ENCODE results near the gene LSM12.

The LSM12 gene

DNA sequence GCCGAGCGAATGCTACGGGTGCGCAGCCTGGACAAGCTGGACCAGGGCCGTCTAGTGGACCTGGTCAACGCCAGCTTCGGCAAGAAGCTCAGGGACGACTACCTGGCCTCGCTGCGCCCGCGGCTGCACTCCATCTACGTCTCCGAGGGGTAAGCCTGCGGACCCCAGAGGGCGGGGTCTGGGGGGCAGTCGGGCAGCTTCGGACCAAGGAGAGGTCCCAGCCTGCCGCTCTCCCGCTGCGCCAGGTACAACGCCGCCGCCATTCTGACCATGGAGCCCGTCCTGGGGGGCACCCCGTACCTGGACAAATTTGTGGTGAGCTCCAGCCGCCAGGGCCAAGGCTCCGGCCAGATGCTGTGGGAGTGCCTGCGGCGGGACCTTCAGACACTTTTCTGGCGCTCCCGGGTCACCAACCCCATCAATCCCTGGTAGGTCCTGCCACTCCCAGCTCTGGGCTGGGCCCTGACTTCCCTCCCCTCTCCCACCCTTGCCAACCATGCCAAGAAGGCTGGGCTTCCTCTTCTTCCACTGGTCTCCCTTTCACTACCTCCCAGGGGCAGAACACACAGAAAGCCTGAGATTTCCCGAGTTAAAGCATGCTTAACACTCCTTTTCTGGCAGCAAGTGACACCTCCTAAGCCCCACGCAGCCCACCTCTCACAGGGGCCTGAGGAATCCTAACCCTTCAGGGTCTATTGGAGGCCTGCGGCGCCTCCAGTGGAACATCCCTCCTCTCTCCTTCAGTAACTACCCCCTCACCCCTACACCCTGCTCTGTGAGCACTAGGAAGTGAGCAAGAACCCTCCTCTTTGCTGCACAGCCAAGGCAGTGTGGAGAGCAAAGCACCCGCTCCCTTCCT, 58.9 kb downstream of the LSM12 start:
- no peak for TF ChIP-seq EZH2 (optimal IDR thresholded peaks at IDR 0.05; ENCODE audit: low read depth, low read length)
- Histone ChIP-seq H3K9me2 (replicated peaks; ENCODE audit: insufficient read depth, low read length) (no peaks in the 10 kb centered on the region), H3K4me3 (ENCODE audit: low read length) (peak overlapping the region; percentile 71), H3K4me2 (ENCODE audit: low read depth, low read length) (peak overlapping the region; percentile 95), H3K36me3 (replicated peaks; ENCODE audit: insufficient read depth, low read length) (no peaks in the 10 kb centered on the region), H3K4me1 (ENCODE audit: low read length) (peaks cover 22% of the 10 kb centered on the region; the same call in 1 of the 2 replicates), H3K9me3 (replicated peaks; ENCODE audit: insufficient read depth, low read length) (no peaks in the 10 kb centered on the region), H3K79me2 (ENCODE audit: low read length) (0 out of 2 replicates have a peak, but pooled peaks cover 2% of the 10 kb centered on the region), H3K27me3 (replicated peaks; ENCODE audit: insufficient read depth, low read length) (peaks cover 21% of the 10 kb centered on the region), H3K27ac (ENCODE audit: low read length) (no peak overlapping the region), H3F3A (ENCODE audit: insufficient read depth, low read length) (0 out of 2 replicates have a peak, but pooled peaks cover 3% of the 10 kb centered on the region), H3K9ac (ENCODE audit: low read length) (peak overlapping the region; percentile 30; the same call in 1 of the 2 replicates), H2AFZ (ENCODE audit: low read length) (peak overlapping the region; percentile 67), H4K20me1 (ENCODE audit: insufficient read depth, low read length) (no peaks in the 10 kb centered on the region)
- peak; percentile 23 for DNase-seq

DNA sequence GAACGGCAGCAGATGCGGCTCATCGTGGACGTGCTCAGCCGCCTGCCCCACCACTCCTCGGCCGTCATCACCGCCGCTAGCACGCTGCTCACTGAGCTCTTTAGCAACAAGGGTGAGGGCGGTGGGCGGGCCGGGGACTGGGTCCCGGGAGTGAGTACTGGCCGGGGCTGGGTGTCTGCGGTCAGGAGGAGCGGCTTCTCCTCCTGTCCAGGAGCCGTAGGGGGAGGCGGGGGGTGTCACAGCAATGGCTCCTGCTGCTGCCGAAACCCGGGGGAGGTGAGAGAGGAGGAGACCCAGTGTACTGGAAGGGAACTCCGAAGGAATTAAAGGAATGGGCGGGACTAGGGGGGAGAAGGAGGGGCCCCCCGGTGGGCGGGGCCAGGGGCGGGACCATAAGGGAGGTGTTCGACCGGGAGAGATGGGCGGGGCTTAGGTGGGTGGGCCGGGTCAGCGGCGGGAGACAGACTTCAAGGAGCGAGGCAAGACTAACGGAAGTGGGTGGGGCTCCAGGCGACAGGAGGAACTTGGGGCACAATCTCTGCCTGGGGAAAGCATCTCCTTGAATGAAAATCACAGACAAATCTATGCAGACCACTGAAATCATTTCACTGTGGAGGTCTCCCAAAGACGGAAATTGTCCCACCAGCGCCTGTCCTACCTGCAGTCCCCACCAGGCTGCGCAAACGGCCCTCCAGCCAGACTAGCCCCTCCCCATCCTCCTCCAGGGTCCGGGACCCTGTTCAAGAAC, 59.7 kb downstream of the LSM12 start:
- peak overlapping the region; percentile 95 for H3K4me2 ChIP-seq (ENCODE audit: low read depth, low read length)
- H3K9ac ChIP-seq (ENCODE audit: low read length), result peak overlapping the region; percentile 30; the same call in 1 of the 2 replicates
- peaks cover 21% of the 10 kb centered on the region for H3K27me3 ChIP-seq (replicated peaks; ENCODE audit: insufficient read depth, low read length)
- 0 out of 2 replicates have a peak, but pooled peaks cover 3% of the 10 kb centered on the region for H3F3A ChIP-seq (ENCODE audit: insufficient read depth, low read length)
- H3K36me3 ChIP-seq (replicated peaks; ENCODE audit: insufficient read depth, low read length), result no peaks in the 10 kb centered on the region
- TF ChIP-seq EZH2phosphoT487 (IDR thresholded peaks at IDR 0.05; ENCODE audit: low read length) (no peak), EZH2 (optimal IDR thresholded peaks at IDR 0.05; ENCODE audit: low read depth, low read length) (no peak)
- TF ChIP-seq, protein P1, sequence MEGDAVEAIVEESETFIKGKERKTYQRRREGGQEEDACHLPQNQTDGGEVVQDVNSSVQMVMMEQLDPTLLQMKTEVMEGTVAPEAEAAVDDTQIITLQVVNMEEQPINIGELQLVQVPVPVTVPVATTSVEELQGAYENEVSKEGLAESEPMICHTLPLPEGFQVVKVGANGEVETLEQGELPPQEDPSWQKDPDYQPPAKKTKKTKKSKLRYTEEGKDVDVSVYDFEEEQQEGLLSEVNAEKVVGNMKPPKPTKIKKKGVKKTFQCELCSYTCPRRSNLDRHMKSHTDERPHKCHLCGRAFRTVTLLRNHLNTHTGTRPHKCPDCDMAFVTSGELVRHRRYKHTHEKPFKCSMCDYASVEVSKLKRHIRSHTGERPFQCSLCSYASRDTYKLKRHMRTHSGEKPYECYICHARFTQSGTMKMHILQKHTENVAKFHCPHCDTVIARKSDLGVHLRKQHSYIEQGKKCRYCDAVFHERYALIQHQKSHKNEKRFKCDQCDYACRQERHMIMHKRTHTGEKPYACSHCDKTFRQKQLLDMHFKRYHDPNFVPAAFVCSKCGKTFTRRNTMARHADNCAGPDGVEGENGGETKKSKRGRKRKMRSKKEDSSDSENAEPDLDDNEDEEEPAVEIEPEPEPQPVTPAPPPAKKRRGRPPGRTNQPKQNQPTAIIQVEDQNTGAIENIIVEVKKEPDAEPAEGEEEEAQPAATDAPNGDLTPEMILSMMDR (IDR thresholded peaks at IDR 0.05; ENCODE audit: low read length), result peak; percentile 59
- no peak overlapping the region for H3K27ac ChIP-seq (ENCODE audit: low read length)
- DNase-seq, result peak; percentile 93
- no peaks in the 10 kb centered on the region for H3K9me3 ChIP-seq (replicated peaks; ENCODE audit: insufficient read depth, low read length)
- H3K79me2 ChIP-seq (ENCODE audit: low read length), result 0 out of 2 replicates have a peak, but pooled peaks cover 2% of the 10 kb centered on the region
- no peaks in the 10 kb centered on the region for H4K20me1 ChIP-seq (ENCODE audit: insufficient read depth, low read length)
- peak overlapping the region; percentile 67 for H2AFZ ChIP-seq (ENCODE audit: low read length)
- H3K9me2 ChIP-seq (replicated peaks; ENCODE audit: insufficient read depth, low read length), result no peaks in the 10 kb centered on the region
- peak overlapping the region; percentile 71 for H3K4me3 ChIP-seq (ENCODE audit: low read length)
- peaks cover 20% of the 10 kb centered on the region; the same call in 1 of the 2 replicates for H3K4me1 ChIP-seq (ENCODE audit: low read length)

DNA sequence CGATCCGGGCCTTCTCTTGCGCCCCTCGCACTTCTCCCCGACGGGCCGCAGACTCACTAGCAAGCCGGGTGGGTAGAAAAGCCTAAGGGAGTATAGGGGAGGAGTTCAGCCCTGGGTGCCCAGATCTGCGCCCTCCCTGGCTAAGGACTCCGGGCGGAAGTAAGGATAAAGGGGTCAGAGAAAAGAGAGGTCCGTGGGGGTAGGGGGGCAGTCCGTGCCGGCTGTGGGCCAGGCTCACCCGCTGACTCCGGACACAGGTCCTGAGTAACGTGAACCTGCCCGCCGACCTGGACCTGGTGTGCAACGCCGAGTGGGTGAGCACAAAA, 60.2 kb downstream of the LSM12 start:
- Histone ChIP-seq H3K9me2 (replicated peaks; ENCODE audit: insufficient read depth, low read length) (no peaks in the 10 kb centered on the region), H3F3A (ENCODE audit: insufficient read depth, low read length) (0 out of 2 replicates have a peak, but pooled peaks cover 3% of the 10 kb centered on the region), H3K27me3 (replicated peaks; ENCODE audit: insufficient read depth, low read length) (peaks cover 21% of the 10 kb centered on the region), H3K27ac (ENCODE audit: low read length) (no peak overlapping the region), H4K20me1 (ENCODE audit: insufficient read depth, low read length) (no peaks in the 10 kb centered on the region), H3K79me2 (ENCODE audit: low read length) (0 out of 2 replicates have a peak, but pooled peaks cover 2% of the 10 kb centered on the region), H3K9me3 (replicated peaks; ENCODE audit: insufficient read depth, low read length) (no peaks in the 10 kb centered on the region), H3K9ac (ENCODE audit: low read length) (no peak overlapping the region), H3K4me3 (ENCODE audit: low read length) (peak overlapping the region; percentile 71), H3K4me1 (ENCODE audit: low read length) (peaks cover 15% of the 10 kb centered on the region; the same call in 1 of the 2 replicates), H3K36me3 (replicated peaks; ENCODE audit: insufficient read depth, low read length) (no peaks in the 10 kb centered on the region), H2AFZ (ENCODE audit: low read length) (peak overlapping the region; percentile 56), H3K4me2 (ENCODE audit: low read depth, low read length) (peak overlapping the region; percentile 95)
- TF ChIP-seq EZH2 (optimal IDR thresholded peaks at IDR 0.05; ENCODE audit: low read depth, low read length) (peak; percentile 95), EZH2phosphoT487 (IDR thresholded peaks at IDR 0.05; ENCODE audit: low read length) (no peak)
- TF ChIP-seq, protein P1 (IDR thresholded peaks at IDR 0.05; ENCODE audit: low read length), result no peak
- DNase-seq, result no peak
